Natural killer cell (primary cell): ENCODE results near the gene LPIN1. TPM values are rescaled to one million over a fixed set of nuclear protein-coding genes. Genes with fewer than 3 reads are reported as not detected.
A peak's percentile ranks its signal among the peaks of the same experiment; 100 is the strongest.

Experiments used
- ATAC-seq, 3 donors: fragments of 150-1000 bp in 2 of 3; fragments of 200-7000 bp in 1 of 3; cut with Tn5 transposase; 1 replicate in 1 of 3; 2 replicates in 2 of 3; pipeline ENCODE4 v1.10.0; 2021; ENCODE audit warnings: mild to moderate bottlenecking in 2 of 3, moderate library complexity in 2 of 3
- DNase-seq, 2 donors: peaks; one replicate each; pipeline versions ENCODE4 v3.0.0 to v3.0.0-alpha.2; 2013 to 2021; ENCODE audit warnings: mixed read lengths in 1 of 2
- H3K27ac ChIP-seq: one replicate; pipeline ENCODE4 v1.5.1; 2013; ENCODE audit warnings: mild to moderate bottlenecking, low read length
- H3K27me3 ChIP-seq: one replicate; pipeline ENCODE4 v1.6.1; 2013; ENCODE audit warnings: low read length; ENCODE audit not compliant: control insufficient read depth, insufficient read depth
- H3K36me3 ChIP-seq: one replicate; pipeline ENCODE4 v1.6.1; 2013; ENCODE audit warnings: low read length; ENCODE audit not compliant: control insufficient read depth, insufficient read depth
- H3K4me1 ChIP-seq: one replicate; pipeline ENCODE4 v1.6.1; 2013; ENCODE audit warnings: low read length; ENCODE audit not compliant: control insufficient read depth, insufficient read depth
- H3K4me3 ChIP-seq: one replicate; pipeline ENCODE4 v1.5.1; 2013; ENCODE audit warnings: low read length
- H3K9me3 ChIP-seq: one replicate; pipeline ENCODE4 v1.6.1; 2013; ENCODE audit warnings: low read length; ENCODE audit not compliant: control insufficient read depth, insufficient read depth
- H3K27ac Mint-ChIP-seq, 2 donors: one replicate each; pipeline ENCODE4 v1.8.0; 2022; ENCODE audit warnings: mild to moderate bottlenecking in 2 of 2, mixed read lengths in 2 of 2, moderate library complexity in 1 of 2
- H3K27me3 Mint-ChIP-seq, 2 donors: one replicate each; pipeline ENCODE4 v1.8.0; 2022; ENCODE audit warnings: low read depth in 2 of 2, mixed read lengths in 2 of 2
- H3K36me3 Mint-ChIP-seq: one replicate; pipeline ENCODE4 v1.8.0; 2022; ENCODE audit warnings: mixed read lengths
- H3K4me1 Mint-ChIP-seq, 2 donors: one replicate each; pipeline ENCODE4 v1.8.0; 2022; ENCODE audit warnings: mixed read lengths in 2 of 2
- H3K4me3 Mint-ChIP-seq: one replicate; pipeline ENCODE4 v1.8.0; 2022; ENCODE audit warnings: mild to moderate bottlenecking, moderate library complexity, mixed read lengths
- H3K9me3 Mint-ChIP-seq, 2 donors: one replicate each; pipeline ENCODE4 v1.8.0; 2022; ENCODE audit warnings: mixed read lengths in 2 of 2
- WGBS: methylation state at CpG from one replicate; pipeline ENCODE4 v1.1.7; 2013; ENCODE audit warnings: missing lambda C conversion rate; ENCODE audit not compliant: insufficient coverage; 5-methylcytosine and 5-hydroxymethylcytosine counted together
- intact Hi-C: fragments of 100-400 bp; cut with micrococcal nuclease; formaldehyde crosslinking; loops from one replicate; pipeline ENCODE4 v1.14.2; 2022
- total RNA-seq, 4 donors: library from RNA; stranded (reverse); fragments of 120-200 nt in 1 of 4; gene quantifications; one replicate each; pipeline versions ENCODE4 v1.2.3 to v1.2.4, GENCODE V29; 2013 to 2022
- TF ChIP-seq, protein P1 (sequence below): fragments of 200-600 bp; IDR thresholded peaks from one replicate; pipeline ENCODE4 v1.8.0; 2022; ENCODE audit warnings: antibody characterized with exemption

The LPIN1 gene
- total RNA-seq, 3 donors from 2014 or later (not counting 1 experiment from before 2014, with no cell fraction given) = 95.0 to 122 (median 118) TPM

- peaks cover 48 to 49% of the 10 kb centered on the region in 2 donors for H3K4me1 Mint-ChIP-seq
- H3K27ac Mint-ChIP-seq = peak overlapping the region in 1 of 2 donors; percentile 86
- intact Hi-C loops = loop anchor here (5.0 kb wide), 1 partner anchor 53 kb away; no protein-coding TSS in a partner anchor
- no peaks in the 10 kb centered on the region for H3K36me3 ChIP-seq
- DNase-seq = peak in 1 of 2 donors; percentile 60
- no peaks in the 10 kb centered on the region for H3K36me3 Mint-ChIP-seq
- no peak for ATAC-seq
- H3K4me1 ChIP-seq = peaks cover 57% of the 10 kb centered on the region
- H3K27ac ChIP-seq = no peak overlapping the region
- no peaks in the 10 kb centered on the region for H3K27me3 ChIP-seq
- 65% methylated on average over 14 of the region's 14 CpGs for WGBS
- H3K9me3 ChIP-seq = no peaks in the 10 kb centered on the region
- TF ChIP-seq, protein P1, sequence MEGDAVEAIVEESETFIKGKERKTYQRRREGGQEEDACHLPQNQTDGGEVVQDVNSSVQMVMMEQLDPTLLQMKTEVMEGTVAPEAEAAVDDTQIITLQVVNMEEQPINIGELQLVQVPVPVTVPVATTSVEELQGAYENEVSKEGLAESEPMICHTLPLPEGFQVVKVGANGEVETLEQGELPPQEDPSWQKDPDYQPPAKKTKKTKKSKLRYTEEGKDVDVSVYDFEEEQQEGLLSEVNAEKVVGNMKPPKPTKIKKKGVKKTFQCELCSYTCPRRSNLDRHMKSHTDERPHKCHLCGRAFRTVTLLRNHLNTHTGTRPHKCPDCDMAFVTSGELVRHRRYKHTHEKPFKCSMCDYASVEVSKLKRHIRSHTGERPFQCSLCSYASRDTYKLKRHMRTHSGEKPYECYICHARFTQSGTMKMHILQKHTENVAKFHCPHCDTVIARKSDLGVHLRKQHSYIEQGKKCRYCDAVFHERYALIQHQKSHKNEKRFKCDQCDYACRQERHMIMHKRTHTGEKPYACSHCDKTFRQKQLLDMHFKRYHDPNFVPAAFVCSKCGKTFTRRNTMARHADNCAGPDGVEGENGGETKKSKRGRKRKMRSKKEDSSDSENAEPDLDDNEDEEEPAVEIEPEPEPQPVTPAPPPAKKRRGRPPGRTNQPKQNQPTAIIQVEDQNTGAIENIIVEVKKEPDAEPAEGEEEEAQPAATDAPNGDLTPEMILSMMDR = no peak
- H3K4me3 ChIP-seq = no peak overlapping the region
- H3K27me3 Mint-ChIP-seq = no peaks in the 10 kb centered on the region
- no peaks in the 10 kb centered on the region for H3K9me3 Mint-ChIP-seq
- peak overlapping the region; percentile 19 for H3K4me3 Mint-ChIP-seq
These were observed 1.6 kb upstream of the LPIN1 start for GRCh38 chr2:11744631-11745394.

DNA sequence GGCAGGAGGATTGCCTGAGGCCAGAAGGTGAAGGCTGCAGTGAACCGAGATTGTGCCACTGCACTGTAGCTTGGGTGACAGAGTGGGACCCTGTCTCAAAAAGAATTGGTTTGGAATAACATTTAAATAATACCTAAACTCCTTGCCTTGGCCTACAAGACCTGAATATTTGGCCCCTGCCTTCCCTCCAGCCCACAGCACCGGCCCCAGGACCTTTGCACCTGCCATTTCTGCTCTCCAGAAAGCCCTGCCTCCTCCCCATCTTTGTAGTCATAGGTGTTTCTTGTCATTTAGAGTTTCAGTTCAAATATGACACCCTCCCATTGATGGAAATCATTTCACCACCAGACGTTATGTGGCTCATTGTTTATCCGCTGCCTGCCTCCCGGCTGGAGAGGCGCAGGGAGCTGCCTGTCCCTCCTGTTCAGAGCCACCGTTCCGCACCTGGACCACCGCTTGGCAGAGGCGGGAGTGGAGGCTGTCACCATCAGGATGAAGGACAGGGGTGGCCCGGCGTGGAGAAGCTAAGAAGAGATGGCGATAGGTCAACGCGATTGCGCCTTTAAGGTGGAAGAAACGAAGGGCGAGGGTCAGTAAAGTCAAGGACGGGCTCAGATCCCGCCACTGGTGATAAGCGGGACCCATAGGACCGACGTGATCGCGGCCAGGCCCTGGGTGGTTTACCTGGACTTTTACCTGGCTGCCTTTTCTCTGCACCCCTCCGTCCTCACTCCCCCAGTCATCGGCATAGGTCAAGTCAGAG lies 638 bp upstream of the LPIN1 start:
- no peak for ATAC-seq
- intact Hi-C loops = loop anchor here (1.0 to 5.0 kb wide), 2 partner anchors 30 to 53 kb away; no protein-coding TSS in a partner anchor
- H3K36me3 Mint-ChIP-seq = no peaks in the 10 kb centered on the region
- WGBS = 69% methylated on average over 27 of the region's 27 CpGs
- H3K9me3 Mint-ChIP-seq = no peaks in the 10 kb centered on the region
- Histone ChIP-seq H3K27me3 (no peaks in the 10 kb centered on the region), H3K9me3 (no peaks in the 10 kb centered on the region), H3K27ac (peak overlapping the region; percentile 58), H3K4me3 (peak overlapping the region; percentile 28), H3K4me1 (peaks cover 67% of the 10 kb centered on the region), H3K36me3 (no peaks in the 10 kb centered on the region)
- DNase-seq = no peak
- H3K27me3 Mint-ChIP-seq = no peaks in the 10 kb centered on the region
- H3K4me1 Mint-ChIP-seq = peaks cover 56 to 59% of the 10 kb centered on the region in 2 donors
- TF ChIP-seq, protein P1 = no peak
- peak overlapping the region; percentile 71 to 81 for H3K27ac Mint-ChIP-seq
- peak overlapping the region; percentile 77 for H3K4me3 Mint-ChIP-seq

- DNase-seq = peak in 1 of 2 donors; percentile 55
- Mint-ChIP-seq H3K4me3 (peak overlapping the region; percentile 95), H3K9me3 (no peaks in the 10 kb centered on the region), H3K4me1 (peaks cover 64 to 65% of the 10 kb centered on the region in 2 donors), H3K27ac (peak overlapping the region; percentile 93 to 94), H3K27me3 (no peaks in the 10 kb centered on the region), H3K36me3 (no peaks in the 10 kb centered on the region)
- Histone ChIP-seq H3K4me1 (peaks cover 75% of the 10 kb centered on the region), H3K27ac (peak overlapping the region; percentile 67), H3K36me3 (no peaks in the 10 kb centered on the region), H3K9me3 (no peaks in the 10 kb centered on the region), H3K4me3 (peak overlapping the region; percentile 54), H3K27me3 (no peaks in the 10 kb centered on the region)
- intact Hi-C loops = loop anchor here (1.0 to 5.0 kb wide), 2 partner anchors 28 to 55 kb away; no protein-coding TSS in a partner anchor
- under 1% methylated on average over 42 of the region's 42 CpGs for WGBS
- TF ChIP-seq, protein P1 = no peak
- peak in 1 of 3 donors; percentile 53 for ATAC-seq
These were observed 501 bp downstream of the LPIN1 start for GRCh38 chr2:11746807-11747459.
